Coronary artery (tissue), 2 donors: ENCODE data around the gene FKBP14.

Experiments used
- DNase-seq: peaks from one replicate; pipeline ENCODE4 v3.0.0-alpha.2; 2017; ENCODE audit warnings: low spot score
- H3K27ac ChIP-seq, 2 donors: fragments of 200-600 bp; sonication (generic); one replicate each; pipeline ENCODE4 v1.5.1; 2016 to 2019
- H3K4me3 ChIP-seq: fragments of 200-600 bp; sonication (generic); 2 replicates; pipeline ENCODE4 v1.5.1; 2016; ENCODE audit warnings: mild to moderate bottlenecking, moderate library complexity
- TF ChIP-seq, protein P1 (sequence below): fragments of 200-600 bp; sonication (generic); IDR thresholded peaks from one replicate; pipeline ENCODE4 v1.5.1; 2019; ENCODE audit warnings: antibody characterized with exemption

The FKBP14 gene

DNA sequence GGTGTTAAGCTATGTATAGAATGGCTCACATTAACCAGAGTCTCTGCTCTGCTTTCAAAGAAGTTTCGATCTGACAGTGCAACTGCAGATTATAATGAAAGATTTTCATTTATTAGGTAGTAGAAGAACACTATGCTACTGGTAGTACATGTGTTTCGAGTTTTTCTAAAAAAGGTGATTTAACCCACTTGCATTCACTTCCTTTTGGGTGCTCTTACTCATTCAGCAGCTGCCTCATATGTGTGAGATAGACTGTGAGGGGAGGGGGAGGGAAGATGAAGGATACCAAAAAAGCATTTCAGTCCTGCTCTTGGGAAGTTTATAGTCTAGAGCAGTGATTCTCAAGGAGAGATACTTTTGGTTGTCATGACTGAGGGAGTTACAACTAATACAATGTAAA is 22.1 kb upstream of the FKBP14 start:
- no peak for DNase-seq
- H3K27ac ChIP-seq = no peak overlapping the region
- no peak overlapping the region for H3K4me3 ChIP-seq
- TF ChIP-seq, protein P1, sequence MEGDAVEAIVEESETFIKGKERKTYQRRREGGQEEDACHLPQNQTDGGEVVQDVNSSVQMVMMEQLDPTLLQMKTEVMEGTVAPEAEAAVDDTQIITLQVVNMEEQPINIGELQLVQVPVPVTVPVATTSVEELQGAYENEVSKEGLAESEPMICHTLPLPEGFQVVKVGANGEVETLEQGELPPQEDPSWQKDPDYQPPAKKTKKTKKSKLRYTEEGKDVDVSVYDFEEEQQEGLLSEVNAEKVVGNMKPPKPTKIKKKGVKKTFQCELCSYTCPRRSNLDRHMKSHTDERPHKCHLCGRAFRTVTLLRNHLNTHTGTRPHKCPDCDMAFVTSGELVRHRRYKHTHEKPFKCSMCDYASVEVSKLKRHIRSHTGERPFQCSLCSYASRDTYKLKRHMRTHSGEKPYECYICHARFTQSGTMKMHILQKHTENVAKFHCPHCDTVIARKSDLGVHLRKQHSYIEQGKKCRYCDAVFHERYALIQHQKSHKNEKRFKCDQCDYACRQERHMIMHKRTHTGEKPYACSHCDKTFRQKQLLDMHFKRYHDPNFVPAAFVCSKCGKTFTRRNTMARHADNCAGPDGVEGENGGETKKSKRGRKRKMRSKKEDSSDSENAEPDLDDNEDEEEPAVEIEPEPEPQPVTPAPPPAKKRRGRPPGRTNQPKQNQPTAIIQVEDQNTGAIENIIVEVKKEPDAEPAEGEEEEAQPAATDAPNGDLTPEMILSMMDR = no peak

DNA sequence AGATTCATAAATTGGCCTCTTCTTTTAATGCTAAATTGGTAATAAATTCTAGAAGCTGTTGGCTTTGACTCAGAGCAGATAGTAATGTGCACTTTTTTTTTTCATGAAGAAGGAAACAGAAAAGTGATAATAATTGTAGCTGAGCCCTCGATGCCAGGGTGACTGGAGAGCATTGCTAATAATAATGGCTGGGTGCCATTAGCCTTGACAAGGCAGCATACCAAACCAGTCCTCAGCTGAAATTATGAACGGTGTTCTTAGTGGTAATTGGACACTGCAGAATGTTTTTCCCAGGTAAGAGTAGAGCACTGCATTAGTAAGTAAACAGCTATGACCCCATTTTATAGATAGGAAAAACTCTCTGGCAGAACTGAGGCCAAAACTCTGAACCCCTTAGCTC is 20.6 kb upstream of the FKBP14 start:
- H3K4me3 ChIP-seq = no peak overlapping the region
- DNase-seq = no peak
- TF ChIP-seq, protein P1 = no peak
- no peak overlapping the region for H3K27ac ChIP-seq

DNA sequence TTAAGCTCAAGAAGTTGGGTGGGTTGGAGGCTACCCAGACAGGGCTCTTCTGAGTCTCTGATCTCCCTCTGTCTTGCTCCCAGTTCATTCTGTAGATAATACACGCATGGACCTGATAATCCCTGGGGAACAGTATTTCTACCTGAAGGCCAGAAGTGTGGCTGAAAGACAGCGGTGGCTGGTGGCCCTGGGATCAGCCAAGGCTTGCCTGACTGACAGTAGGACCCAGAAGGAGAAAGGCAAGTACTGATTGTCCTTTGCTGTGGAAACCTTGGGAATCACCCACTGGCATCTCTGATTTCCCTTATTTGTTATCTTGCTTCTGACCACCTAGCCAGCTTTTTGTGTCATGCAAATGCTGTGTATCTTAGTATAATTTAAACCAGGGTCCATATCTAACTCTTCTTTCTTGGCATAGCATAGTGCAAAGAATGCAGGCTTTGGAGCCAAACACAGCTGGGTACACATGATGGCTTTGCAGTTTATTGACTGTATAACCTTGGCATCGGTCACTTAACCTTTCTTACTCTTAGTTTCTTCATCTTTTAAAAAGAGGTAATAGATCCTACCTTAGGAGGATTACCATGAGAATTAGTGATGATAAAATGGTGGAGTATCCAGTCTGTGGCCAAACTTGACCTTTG is 19.7 kb upstream of the FKBP14 start:
- no peak for DNase-seq
- no peak overlapping the region for H3K4me3 ChIP-seq
- H3K27ac ChIP-seq = no peak overlapping the region

DNA sequence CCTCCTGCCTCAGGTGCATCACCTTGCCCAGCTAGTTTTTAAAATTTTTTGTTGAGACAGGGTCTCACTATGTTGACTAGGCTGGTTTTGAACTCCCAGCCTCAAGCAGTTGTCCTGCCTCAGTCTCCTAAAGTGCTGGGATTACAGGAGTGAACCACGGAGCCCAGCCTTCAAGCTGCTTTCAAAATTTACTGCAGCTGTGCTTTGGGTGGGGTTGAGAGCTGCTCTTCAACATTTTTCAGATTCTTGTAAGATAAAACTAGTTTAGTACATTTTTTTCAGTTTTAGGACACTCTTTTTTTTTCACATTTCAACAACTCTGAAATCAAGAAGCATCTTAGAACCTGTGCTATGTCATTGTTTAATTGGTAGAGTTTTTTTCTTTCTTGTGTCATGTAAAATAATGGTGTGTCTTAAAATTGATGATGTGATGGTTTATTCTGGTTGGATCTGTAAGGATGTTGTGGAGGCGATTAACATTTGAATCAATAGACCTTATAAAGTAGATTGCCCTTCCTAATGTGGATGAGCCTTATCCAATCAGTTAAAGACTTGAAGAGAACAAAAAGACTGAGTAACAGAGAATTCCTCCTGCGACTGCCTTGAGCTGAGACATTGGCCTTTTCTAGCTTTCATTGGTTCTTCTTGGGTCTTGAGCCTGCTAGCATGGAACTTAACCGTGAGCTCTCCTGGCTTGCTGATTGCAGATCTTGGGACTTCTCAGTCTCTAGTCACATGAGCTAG is 15.2 kb upstream of the FKBP14 start:
- DNase-seq = no peak
- Histone ChIP-seq H3K4me3 (no peak overlapping the region), H3K27ac (no peak overlapping the region)
- TF ChIP-seq, protein P1 = no peak

More for the DNA sequence above, 19.7 kb upstream of the FKBP14 start:
- TF ChIP-seq, protein P1 = no peak

DNA sequence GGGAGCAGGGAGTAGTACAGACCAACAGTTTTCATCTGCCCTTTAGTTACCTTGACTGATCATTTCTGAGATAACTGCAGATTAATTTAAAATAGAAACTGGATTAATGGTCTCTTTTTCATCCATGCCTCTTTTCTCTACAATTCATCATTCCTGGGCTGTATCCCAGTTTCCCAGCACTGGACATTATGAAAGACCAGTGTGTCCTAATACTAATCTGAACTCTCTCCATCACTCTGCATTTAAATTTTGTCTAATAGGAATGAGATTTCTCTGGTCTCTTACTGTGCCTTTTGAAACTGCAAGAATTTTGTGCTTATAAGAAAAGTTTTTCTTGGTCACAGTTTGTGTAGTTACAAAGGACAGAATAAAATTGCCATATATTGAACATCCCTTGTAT is 14.4 kb upstream of the FKBP14 start:
- no peak overlapping the region for H3K27ac ChIP-seq
- no peak overlapping the region for H3K4me3 ChIP-seq
- no peak for DNase-seq
- TF ChIP-seq, protein P1 = no peak

DNA sequence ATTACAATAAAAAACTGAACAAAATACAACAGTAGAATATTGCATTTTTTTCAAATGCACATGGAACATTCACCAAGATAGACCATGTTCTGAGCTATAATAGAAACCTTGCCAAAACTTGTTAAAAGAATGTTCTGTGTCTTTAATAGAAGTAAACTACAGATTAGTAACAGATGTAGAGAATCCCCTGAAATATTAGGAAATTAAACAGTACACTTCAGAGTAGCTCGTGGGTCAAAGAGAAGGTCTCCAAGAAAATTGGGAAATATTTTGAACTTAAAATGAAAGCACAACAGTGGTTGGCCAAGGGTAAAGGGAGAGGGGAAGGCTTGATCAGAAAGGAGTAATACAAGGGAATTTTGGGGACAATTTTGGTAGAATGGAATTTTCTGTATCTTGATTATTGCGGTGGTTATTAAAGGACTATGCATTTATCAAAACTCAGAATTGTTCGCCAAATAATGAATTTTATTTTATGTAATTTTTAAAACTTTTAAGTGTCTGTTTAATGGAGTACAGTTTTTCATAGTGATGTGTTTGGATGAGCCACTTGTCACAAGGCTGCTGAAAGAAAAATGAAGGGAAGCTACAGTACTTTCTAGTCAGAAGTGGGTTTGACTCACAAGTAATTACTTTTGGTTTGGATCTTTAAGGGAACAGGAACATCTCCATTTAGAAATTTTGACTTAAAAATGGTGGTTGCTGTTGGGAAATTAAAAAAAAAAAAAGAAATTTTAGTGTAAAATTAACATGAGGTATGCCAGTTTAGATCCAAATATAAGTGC is 11.9 kb upstream of the FKBP14 start:
- TF ChIP-seq, protein P1 = no peak
- no peak for DNase-seq
- H3K4me3 ChIP-seq = no peak overlapping the region
- H3K27ac ChIP-seq = no peak overlapping the region
